Neutrophil (primary cell): ENCODE data around the gene MOB2.

ENCODE experiments used
- H3K27ac ChIP-seq: fragments of 200-600 bp; sonication (generic); 2 replicates; pipeline ENCODE4 v1.5.1; 2016; ENCODE audit warnings: mild to moderate bottlenecking, moderate library complexity
- H3K27me3 ChIP-seq: fragments of 200-600 bp; sonication (generic); 2 replicates; pipeline ENCODE4 v1.6.0; 2016; ENCODE audit warnings: mild to moderate bottlenecking
- H3K36me3 ChIP-seq: fragments of 200-600 bp; sonication (generic); 2 replicates; pipeline ENCODE4 v1.5.1; 2017
- H3K4me1 ChIP-seq, 2 experiments: fragments of 200-600 bp in 1 of 2; sonication (generic) in 1 of 2; 1 replicate in 1 of 2; 2 replicates in 1 of 2; pipeline versions ENCODE4 v1.5.1 to v1.6.1; 2013 to 2016; ENCODE audit warnings: low read depth in 1 of 2, low read length in 1 of 2, mild to moderate bottlenecking in 1 of 2, moderate library complexity in 1 of 2; ENCODE audit not compliant: control insufficient read depth in 1 of 2, insufficient read depth in 1 of 2
- H3K4me3 ChIP-seq, 2 experiments: fragments of 200-600 bp in 1 of 2; sonication (generic) in 1 of 2; 1 replicate in 1 of 2; 2 replicates in 1 of 2; pipeline ENCODE4 v1.5.1; 2013 to 2016; ENCODE audit warnings: low read depth in 1 of 2, low read length in 1 of 2, mild to moderate bottlenecking in 1 of 2, moderate library complexity in 1 of 2
- H3K9me3 ChIP-seq: fragments of 200-600 bp; sonication (generic); 2 replicates; pipeline ENCODE4 v1.5.1; 2016
- CTCF ChIP-seq: fragments of 200-600 bp; sonication (generic); IDR thresholded peaks from 2 replicates; pipeline ENCODE4 v1.5.1; 2016; ENCODE audit warnings: antibody characterized with exemption

MOB2 gene, protein sequence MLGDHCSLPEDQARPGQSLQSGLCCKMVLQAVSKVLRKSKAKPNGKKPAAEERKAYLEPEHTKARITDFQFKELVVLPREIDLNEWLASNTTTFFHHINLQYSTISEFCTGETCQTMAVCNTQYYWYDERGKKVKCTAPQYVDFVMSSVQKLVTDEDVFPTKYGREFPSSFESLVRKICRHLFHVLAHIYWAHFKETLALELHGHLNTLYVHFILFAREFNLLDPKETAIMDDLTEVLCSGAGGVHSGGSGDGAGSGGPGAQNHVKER

GRCh38 chr11:1486054-1486825 lies at the start of gene MOB2:
TSS of gene MOB2 (minus strand) at chr11:1486779. CDS start at chr11:1486556, 223 bp downstream.
- H3K4me3 ChIP-seq: no peak within 1 kb of the TSS
- H3K4me1 ChIP-seq: no peaks in the 10 kb centered on the region
- no peak for TF ChIP-seq CTCF
- no peaks in the 10 kb centered on the region for H3K27me3 ChIP-seq
- H3K36me3 ChIP-seq: peaks cover 7% of the 10 kb centered on the region
- no peak within 1 kb of the TSS for H3K27ac ChIP-seq
- no peaks in the 10 kb centered on the region for H3K9me3 ChIP-seq

GRCh38 chr11:1534682-1535081 lies 48.1 kb upstream of the MOB2 start:
- peaks cover 22% of the 10 kb centered on the region for H3K27me3 ChIP-seq
- no peaks in the 10 kb centered on the region for H3K4me1 ChIP-seq

GRCh38 chr11:1534171-1534570 lies 47.6 kb upstream of the MOB2 start:
- H3K27ac ChIP-seq: no peak overlapping the region
- H3K4me3 ChIP-seq: no peak overlapping the region
- no peaks in the 10 kb centered on the region for H3K4me1 ChIP-seq
- peaks cover 17% of the 10 kb centered on the region for H3K27me3 ChIP-seq
- no peaks in the 10 kb centered on the region for H3K9me3 ChIP-seq
- peaks cover 42% of the 10 kb centered on the region for H3K36me3 ChIP-seq
- TF ChIP-seq CTCF: no peak

More at GRCh38 chr11:1534682-1535081, 48.1 kb upstream of the MOB2 start:
- Histone ChIP-seq H3K4me3 (no peak overlapping the region), H3K27ac (no peak overlapping the region), H3K36me3 (peaks cover 42% of the 10 kb centered on the region), H3K9me3 (no peaks in the 10 kb centered on the region)
- no peak for TF ChIP-seq CTCF

- peaks cover 42% of the 10 kb centered on the region for H3K36me3 ChIP-seq
- peaks cover 8% of the 10 kb centered on the region for H3K27me3 ChIP-seq
- no peak overlapping the region for H3K4me3 ChIP-seq
- H3K27ac ChIP-seq: no peak overlapping the region
- H3K4me1 ChIP-seq: no peaks in the 10 kb centered on the region
- TF ChIP-seq CTCF: no peak
- H3K9me3 ChIP-seq: no peaks in the 10 kb centered on the region
Observed at GRCh38 chr11:1533342-1533725, 46.8 kb upstream of the MOB2 start.

GRCh38 chr11:1532606-1533341 lies 46.2 kb upstream of the MOB2 start:
- no peaks in the 10 kb centered on the region for H3K9me3 ChIP-seq
- H3K4me1 ChIP-seq: no peaks in the 10 kb centered on the region
- peaks cover 3% of the 10 kb centered on the region for H3K27me3 ChIP-seq
- peaks cover 42% of the 10 kb centered on the region for H3K36me3 ChIP-seq
- H3K4me3 ChIP-seq: no peak overlapping the region
- no peak overlapping the region for H3K27ac ChIP-seq
- no peak for TF ChIP-seq CTCF
